Measurements from ENCODE around the gene STUB1.

Gene STUB1

GRCh38 chr16:667780-668518 lies 12.3 kb upstream of the STUB1 start, which contains the start of gene RHOT2:
Gene RHOT2 (plus strand): TSS chr16:668132. CDS start chr16:668200, 68 bp downstream.
- DNase-seq: peak; percentile 85

GRCh38 chr16:668519-669171 lies 11.6 kb upstream of the STUB1 start:
- DNase-seq: no peak

GRCh38 chr16:669666-670065 lies 10.5 kb upstream of the STUB1 start:
- no peak for DNase-seq

GRCh38 chr16:670485-671352 lies 9.5 kb upstream of the STUB1 start:
- DNase-seq: no peak

- DNase-seq: no peak
These were observed 8.7 kb upstream of the STUB1 start for GRCh38 chr16:671353-672131.

GRCh38 chr16:672371-672770 lies 7.8 kb upstream of the STUB1 start:
- no peak for DNase-seq

- no peak for DNase-seq
These were observed 7.4 kb upstream of the STUB1 start for GRCh38 chr16:672851-673250.

GRCh38 chr16:673399-673991 lies 6.7 kb upstream of the STUB1 start:
- no peak for DNase-seq

- no peak for DNase-seq
These were observed 5.9 kb upstream of the STUB1 start for GRCh38 chr16:674214-674881.

- DNase-seq: no peak
These were observed 5.0 kb upstream of the STUB1 start, which contains the start of gene RHBDL1 for GRCh38 chr16:674968-675883. Gene RHBDL1 (plus strand): TSS chr16:675671. CDS start chr16:675791, 120 bp downstream.

- no peak for DNase-seq
These were observed 4.2 kb upstream of the STUB1 start for GRCh38 chr16:675884-676564.

- DNase-seq: no peak
These were observed 3.7 kb upstream of the STUB1 start for GRCh38 chr16:676565-676902.

- no peak for DNase-seq
These were observed 3.3 kb upstream of the STUB1 start for GRCh38 chr16:676913-677312.

- DNase-seq: no peak
These were observed 2.7 kb upstream of the STUB1 start for GRCh38 chr16:677316-678190.

GRCh38 chr16:678209-678857 lies 1.9 kb upstream of the STUB1 start:
- DNase-seq: no peak

GRCh38 chr16:678858-679813 lies 1.1 kb upstream of the STUB1 start:
- peak; percentile 69 for DNase-seq

GRCh38 chr16:680625-680945 lies 375 bp downstream of the STUB1 start:
- no peak for DNase-seq

Data from NCI-H226 (cell line).